ENCODE measurements around the gene CXCL11.
"Not testable (repeated sequence)": the region's sequence is repeated elsewhere in the genome, so short reads cannot be mapped to it uniquely, and the experiment has no call there.

Gene CXCL11

GRCh38 chr4:76043306-76043705 lies 7.4 kb upstream of the CXCL11 start:
- not testable (repeated sequence) for H3K4me3 ChIP-seq (ENCODE audit: low read depth, low read length); H3K18ac ChIP-seq (ENCODE audit: low read length); H3K4me1 ChIP-seq (ENCODE audit: control insufficient read depth in 1 of 2, insufficient read depth in 2 of 2, low read length in 2 of 2); H3K9me3 ChIP-seq (ENCODE audit: insufficient read depth, low read depth, low read length); H2AK5ac ChIP-seq (ENCODE audit: low read length); H2BK5ac ChIP-seq (ENCODE audit: low read depth, low read length, poor library complexity); H4K8ac ChIP-seq (ENCODE audit: low read depth, low read length); H4K91ac ChIP-seq (ENCODE audit: low read depth, low read length); H3K36me3 ChIP-seq (ENCODE audit: control insufficient read depth in 1 of 2, insufficient read depth in 2 of 2, low read length in 2 of 2); H4K12ac ChIP-seq (ENCODE audit: low read depth, low read length); H3K23ac ChIP-seq (ENCODE audit: low read length); H3K27me3 ChIP-seq (ENCODE audit: insufficient read depth, low read length); H2BK12ac ChIP-seq (ENCODE audit: low read length); H2BK120ac ChIP-seq (ENCODE audit: insufficient read depth, low read length, poor library complexity); H3K4me2 ChIP-seq (ENCODE audit: low read length); H3K9ac ChIP-seq (ENCODE audit: low read length); H2AFZ ChIP-seq (ENCODE audit: insufficient read depth, low read length, poor library complexity); H3K14ac ChIP-seq (ENCODE audit: low read length); H3K27ac ChIP-seq (ENCODE audit: low read depth, low read length); H3K79me2 ChIP-seq (ENCODE audit: control insufficient read depth, insufficient read depth, low read length, poor library complexity); H3K79me1 ChIP-seq (ENCODE audit: low read length); DNase-seq; H3K4ac ChIP-seq (ENCODE audit: low read depth, low read length)
- no CpG with 5 or more reads among the region's 18 CpGs for WGBS (ENCODE audit: extremely low coverage, insufficient coverage, insufficient read length)

- H2AK5ac ChIP-seq (ENCODE audit: low read length); H3K14ac ChIP-seq (ENCODE audit: low read length); H3K23ac ChIP-seq (ENCODE audit: low read length); H2BK12ac ChIP-seq (ENCODE audit: low read length); H3K4ac ChIP-seq (ENCODE audit: low read depth, low read length); H3K27ac ChIP-seq (ENCODE audit: low read depth, low read length); DNase-seq; H3K9ac ChIP-seq (ENCODE audit: low read length); H3K4me1 ChIP-seq (ENCODE audit: control insufficient read depth in 1 of 2, insufficient read depth in 2 of 2, low read length in 2 of 2); H4K12ac ChIP-seq (ENCODE audit: low read depth, low read length); H3K4me2 ChIP-seq (ENCODE audit: low read length); H3K79me1 ChIP-seq (ENCODE audit: low read length); H3K4me3 ChIP-seq (ENCODE audit: low read depth, low read length); H4K91ac ChIP-seq (ENCODE audit: low read depth, low read length); H3K18ac ChIP-seq (ENCODE audit: low read length); H3K9me3 ChIP-seq (ENCODE audit: insufficient read depth, low read depth, low read length); H4K8ac ChIP-seq (ENCODE audit: low read depth, low read length); H2AFZ ChIP-seq (ENCODE audit: insufficient read depth, low read length, poor library complexity); H3K79me2 ChIP-seq (ENCODE audit: control insufficient read depth, insufficient read depth, low read length, poor library complexity); H2BK120ac ChIP-seq (ENCODE audit: insufficient read depth, low read length, poor library complexity); H3K36me3 ChIP-seq (ENCODE audit: control insufficient read depth in 1 of 2, insufficient read depth in 2 of 2, low read length in 2 of 2); H3K27me3 ChIP-seq (ENCODE audit: insufficient read depth, low read length); H2BK5ac ChIP-seq (ENCODE audit: low read depth, low read length, poor library complexity): not testable (repeated sequence)
- no CpG with 5 or more reads among the region's 18 CpGs for WGBS (ENCODE audit: extremely low coverage, insufficient coverage, insufficient read length)
Measured at GRCh38 chr4:76042241-76042998, 6.5 kb upstream of the CXCL11 start.

- Histone ChIP-seq H2AFZ (ENCODE audit: insufficient read depth, low read length, poor library complexity) (no peak overlapping the region), H3K4me3 (ENCODE audit: low read depth, low read length) (peak overlapping the region; percentile 20), H2BK120ac (ENCODE audit: insufficient read depth, low read length, poor library complexity) (no peak overlapping the region), H3K18ac (ENCODE audit: low read length) (no peak overlapping the region), H3K4me2 (ENCODE audit: low read length) (no peak overlapping the region), H2BK5ac (ENCODE audit: low read depth, low read length, poor library complexity) (no peak overlapping the region), H3K4ac (ENCODE audit: low read depth, low read length) (no peak overlapping the region), H4K8ac (ENCODE audit: low read depth, low read length) (no peak overlapping the region), H3K9ac (ENCODE audit: low read length) (no peak overlapping the region), H3K23ac (ENCODE audit: low read length) (peak overlapping the region; percentile 44), H3K27me3 (ENCODE audit: insufficient read depth, low read length) (no peaks in the 10 kb centered on the region), H3K14ac (ENCODE audit: low read length) (no peak overlapping the region), H3K79me1 (ENCODE audit: low read length) (no peaks in the 10 kb centered on the region), H3K27ac (ENCODE audit: low read depth, low read length) (no peak overlapping the region), H2BK12ac (ENCODE audit: low read length) (no peak overlapping the region), H3K36me3 (ENCODE audit: control insufficient read depth in 1 of 2, insufficient read depth in 2 of 2, low read length in 2 of 2) (no peaks in the 10 kb centered on the region), H4K12ac (ENCODE audit: low read depth, low read length) (no peak overlapping the region), H3K9me3 (ENCODE audit: insufficient read depth, low read depth, low read length) (no peaks in the 10 kb centered on the region), H3K4me1 (ENCODE audit: control insufficient read depth in 1 of 2, insufficient read depth in 2 of 2, low read length in 2 of 2) (no peaks in the 10 kb centered on the region), H4K91ac (ENCODE audit: low read depth, low read length) (no peak overlapping the region), H3K79me2 (ENCODE audit: control insufficient read depth, insufficient read depth, low read length, poor library complexity) (no peaks in the 10 kb centered on the region), H2AK5ac (ENCODE audit: low read length) (no peak overlapping the region)
- no peak for DNase-seq
- WGBS (ENCODE audit: extremely low coverage, insufficient coverage, insufficient read length), result no CpG with 5 or more reads among the region's 3 CpGs
Measured at GRCh38 chr4:76036855-76037254, 985 bp upstream of the CXCL11 start.

- Histone ChIP-seq H2BK5ac (ENCODE audit: low read depth, low read length, poor library complexity) (no peak overlapping the region), H2AFZ (ENCODE audit: insufficient read depth, low read length, poor library complexity) (no peak overlapping the region), H3K4me2 (ENCODE audit: low read length) (no peak overlapping the region), H3K9ac (ENCODE audit: low read length) (no peak overlapping the region), H3K27ac (ENCODE audit: low read depth, low read length) (no peak overlapping the region), H2AK5ac (ENCODE audit: low read length) (no peak overlapping the region), H4K91ac (ENCODE audit: low read depth, low read length) (no peak overlapping the region), H3K23ac (ENCODE audit: low read length) (no peak overlapping the region), H3K79me1 (ENCODE audit: low read length) (no peaks in the 10 kb centered on the region), H3K4me3 (ENCODE audit: low read depth, low read length) (no peak overlapping the region), H3K4ac (ENCODE audit: low read depth, low read length) (no peak overlapping the region), H3K27me3 (ENCODE audit: insufficient read depth, low read length) (no peaks in the 10 kb centered on the region), H3K79me2 (ENCODE audit: control insufficient read depth, insufficient read depth, low read length, poor library complexity) (no peaks in the 10 kb centered on the region), H4K8ac (ENCODE audit: low read depth, low read length) (no peak overlapping the region), H3K9me3 (ENCODE audit: insufficient read depth, low read depth, low read length) (no peaks in the 10 kb centered on the region), H3K18ac (ENCODE audit: low read length) (no peak overlapping the region), H2BK12ac (ENCODE audit: low read length) (no peak overlapping the region), H3K14ac (ENCODE audit: low read length) (no peak overlapping the region), H2BK120ac (ENCODE audit: insufficient read depth, low read length, poor library complexity) (no peak overlapping the region), H3K4me1 (ENCODE audit: control insufficient read depth in 1 of 2, insufficient read depth in 2 of 2, low read length in 2 of 2) (no peaks in the 10 kb centered on the region), H4K12ac (ENCODE audit: low read depth, low read length) (no peak overlapping the region), H3K36me3 (ENCODE audit: control insufficient read depth in 1 of 2, insufficient read depth in 2 of 2, low read length in 2 of 2) (no peaks in the 10 kb centered on the region)
- no peak for DNase-seq
- no CpG with 5 or more reads among the region's 3 CpGs for WGBS (ENCODE audit: extremely low coverage, insufficient coverage, insufficient read length)
Measured at GRCh38 chr4:76035141-76035540, 729 bp downstream of the CXCL11 start.

Data from trophoblast cell (in vitro differentiated cells and primary cell).